GM12872 (cell line): Measurements from ENCODE around the gene SLC2A10.

Source experiments
- CTCF ChIP-seq: IDR thresholded peaks from 3 replicates; pipeline ENCODE4 v1.5.1; 2011; ENCODE audit warnings: low read depth, mild to moderate bottlenecking, low read length, moderate library complexity; ENCODE audit not compliant: insufficient read depth

The SLC2A10 gene

GRCh38 chr20:46775806-46776205, 66.4 kb downstream of the SLC2A10 start:
- no peak for TF ChIP-seq CTCF

- no peak for TF ChIP-seq CTCF
Measured at GRCh38 chr20:46777331-46777730, 67.9 kb downstream of the SLC2A10 start.

GRCh38 chr20:46779831-46780230, 70.4 kb downstream of the SLC2A10 start:
- TF ChIP-seq CTCF = no peak

GRCh38 chr20:46784436-46785127, 75.1 kb downstream of the SLC2A10 start:
- no peak for TF ChIP-seq CTCF
